PFSK-1 (cell line): ENCODE data around the gene GALNT18.

Experiments used
- FOXP2 ChIP-seq: optimal IDR thresholded peaks from 2 replicates; pipeline ENCODE3; 2011; ENCODE audit warnings: borderline replicate concordance, control low read depth, inconsistent platforms; ENCODE audit not compliant: insufficient read depth; ENCODE audit errors: extremely low read length, extremely low read depth
- POLR2AphosphoS5 ChIP-seq: IDR thresholded peaks from 2 replicates; pipeline ENCODE4 v1.6.1; 2012; ENCODE audit warnings: low read depth, mild to moderate bottlenecking, control low read depth, low read length, moderate library complexity
- REST ChIP-seq, 2 experiments: IDR thresholded peaks; 2 replicates each; pipeline versions ENCODE4 v1.6.1 to v1.8.0; 2011 to 2012; ENCODE audit warnings: low read depth in 2 of 2, low read length in 2 of 2, control low read depth in 1 of 2, inconsistent platforms in 1 of 2, mild to moderate bottlenecking in 1 of 2, moderate library complexity in 1 of 2; ENCODE audit not compliant: insufficient read depth in 1 of 2
- SIN3A ChIP-seq: IDR thresholded peaks from 2 replicates; pipeline ENCODE4 v1.6.1; 2012; ENCODE audit warnings: mild to moderate bottlenecking, low read length, moderate library complexity, borderline replicate concordance; ENCODE audit not compliant: insufficient read depth
- TAF1 ChIP-seq: IDR thresholded peaks from 2 replicates; pipeline ENCODE4 v1.6.1; 2012; ENCODE audit warnings: low read length, control low read depth, borderline replicate concordance; ENCODE audit not compliant: insufficient read depth

GALNT18 gene

GRCh38 chr11:11427140-11427539, 194.7 kb downstream of the GALNT18 start:
- TF ChIP-seq REST (IDR thresholded peaks at IDR 0.05; ENCODE audit: insufficient read depth in 1 of 2, low read depth in 2 of 2, low read length in 2 of 2) (no peak), FOXP2 (no peak), POLR2AphosphoS5 (no peak), SIN3A (no peak), TAF1 (no peak)

GRCh38 chr11:11426226-11426952, 195.4 kb downstream of the GALNT18 start:
- TF ChIP-seq TAF1 (no peak), REST (IDR thresholded peaks at IDR 0.05; ENCODE audit: insufficient read depth in 1 of 2, low read depth in 2 of 2, low read length in 2 of 2) (no peak; a peak in 1 of 4 replicates), SIN3A (no peak), POLR2AphosphoS5 (no peak), FOXP2 (no peak)

- TF ChIP-seq FOXP2 = no peak
Measured at GRCh38 chr11:11425806-11426205, 196.0 kb downstream of the GALNT18 start.

- no peak for TF ChIP-seq REST (IDR thresholded peaks at IDR 0.05; ENCODE audit: insufficient read depth in 1 of 2, low read depth in 2 of 2, low read length in 2 of 2)
- no peak for TF ChIP-seq SIN3A
- TF ChIP-seq TAF1 = no peak
- no peak for TF ChIP-seq FOXP2
- TF ChIP-seq POLR2AphosphoS5 = no peak
Measured at GRCh38 chr11:11424688-11425087, 197.1 kb downstream of the GALNT18 start.

- TF ChIP-seq FOXP2 = no peak
Measured at GRCh38 chr11:11422411-11423128, 199.2 kb downstream of the GALNT18 start.

GRCh38 chr11:11421509-11421908, 200.3 kb downstream of the GALNT18 start:
- TF ChIP-seq REST (IDR thresholded peaks at IDR 0.05; ENCODE audit: insufficient read depth in 1 of 2, low read depth in 2 of 2, low read length in 2 of 2) = no peak
- no peak for TF ChIP-seq SIN3A
- no peak for TF ChIP-seq TAF1
- TF ChIP-seq POLR2AphosphoS5 = no peak
- TF ChIP-seq FOXP2 = no peak
